Upper lobe of left lung (tissue), 6 donors: ENCODE data around the gene SORBS1. TPM values are rescaled to one million over a fixed set of nuclear protein-coding genes. Genes with fewer than 3 reads are reported as not detected.

ENCODE experiments used
- ATAC-seq, 2 donors: fragments of 200-7000 bp; cut with Tn5 transposase; one replicate each; pipeline ENCODE4 v1.9.1; 2022; ENCODE audit warnings: mild to moderate bottlenecking in 2 of 2, moderate library complexity in 2 of 2; ENCODE audit not compliant: low FRiP score in 2 of 2
- DNase-seq, 2 donors: peaks; one replicate each; pipeline ENCODE4 v3.0.0-alpha.2; 2019 to 2020
- H3K27ac ChIP-seq, 4 donors: fragments of 200-600 bp; sonication (generic); one replicate each; pipeline ENCODE4 v1.5.1; 2016 to 2019
- H3K27me3 ChIP-seq, 4 donors: fragments of 200-600 bp; sonication (generic); one replicate each; pipeline ENCODE4 v1.5.1; 2017 to 2019
- H3K36me3 ChIP-seq, 4 donors: fragments of 200-600 bp; sonication (generic); one replicate each; pipeline ENCODE4 v1.5.1; 2016 to 2019
- H3K4me1 ChIP-seq, 4 donors: fragments of 200-600 bp; sonication (generic); one replicate each; pipeline ENCODE4 v1.5.1; 2018 to 2019
- H3K4me3 ChIP-seq, 4 donors: fragments of 200-600 bp; sonication (generic); one replicate each; pipeline ENCODE4 v1.5.1; 2017 to 2019; ENCODE audit warnings: mild to moderate bottlenecking in 2 of 4, moderate library complexity in 1 of 4
- H3K9me3 ChIP-seq, 4 donors: fragments of 200-600 bp; sonication (generic); one replicate each; pipeline ENCODE4 v1.5.1; 2018 to 2019
- CTCF ChIP-seq, 6 experiments: fragments of 450-650 bp in 4 of 6; fragments of 200-600 bp in 2 of 6; sonication (generic) in 2 of 6; IDR thresholded peaks; one replicate each; pipeline ENCODE4 v1.5.1; 2016 to 2019; ENCODE audit warnings: antibody characterized with exemption in 6 of 6
- EP300 ChIP-seq, 4 donors: sonication (generic); formaldehyde crosslinking; IDR thresholded peaks; one replicate each; pipeline ENCODE4 v1.5.1; 2017; ENCODE audit warnings: antibody characterized with exemption in 4 of 4, control low read depth in 2 of 4
- POLR2A ChIP-seq, 4 donors: fragments of 450-650 bp; IDR thresholded peaks; one replicate each; pipeline ENCODE4 v1.5.1; 2016 to 2017; ENCODE audit warnings: antibody characterized with exemption in 4 of 4, mild to moderate bottlenecking in 2 of 4
- POLR2AphosphoS5 ChIP-seq, 2 donors: sonication (generic); formaldehyde crosslinking; IDR thresholded peaks; one replicate each; pipeline ENCODE4 v1.5.1; 2017; ENCODE audit warnings: antibody characterized with exemption in 2 of 2
- WGBS, 2 donors: methylation state at CpG; one replicate each; pipeline ENCODE4 v1.1.5; 2017 to 2018; 5-methylcytosine and 5-hydroxymethylcytosine counted together
- total RNA-seq, 6 donors: library from RNA; depleted of rRNA in 4 of 6; stranded (reverse); fragments of >200 nt in 4 of 6; gene quantifications; one replicate each; pipeline versions ENCODE4 v1.1.0 to v1.2.1, GENCODE V29; 2016 to 2021
- donor health status: DM: no; HTN: no; CAD: no; lungs with moderate emphysema.
- donor health status: DM: no; HTN: yes; CAD: no; lungs with severe emphysema.

SORBS1 gene
- total RNA-seq, 6 donors from 2014 or later, result 45.8 to 116 (median 71.7) TPM

- ATAC-seq (no peak), DNase-seq (no peak)
- Histone ChIP-seq H3K27me3 (no peaks in the 10 kb centered on the region), H3K4me1 (peaks cover 13 to 23% (median 16%) of the 10 kb centered on the region in 4 donors), H3K9me3 (no peaks in the 10 kb centered on the region), H3K4me3 (no peak overlapping the region), H3K36me3 (peaks cover 0 to 22% (median 1%) of the 10 kb centered on the region in 4 donors), H3K27ac (peak overlapping the region in 1 of 4 donors; percentile 47)
- WGBS, 2 donors, result 77 to 85% methylated on average over 2 of the region's 2 CpGs
- no peak for TF ChIP-seq POLR2A (IDR thresholded peaks at IDR 0.05)
- TF ChIP-seq EP300 (IDR thresholded peaks at IDR 0.05), result no peak
- TF ChIP-seq POLR2AphosphoS5 (IDR thresholded peaks at IDR 0.05), result no peak
Observed at GRCh38 chr10:95438781-95439180, 122.4 kb downstream of the SORBS1 start.

GRCh38 chr10:95437669-95438068 is 123.5 kb downstream of the SORBS1 start:
- TF ChIP-seq CTCF (IDR thresholded peaks at IDR 0.05), result no peak
- no peak for TF ChIP-seq EP300 (IDR thresholded peaks at IDR 0.05)
- no peak for TF ChIP-seq POLR2AphosphoS5 (IDR thresholded peaks at IDR 0.05)
- no peak for TF ChIP-seq POLR2A (IDR thresholded peaks at IDR 0.05)
- no peak for DNase-seq
- no peak overlapping the region for H3K4me3 ChIP-seq
- peaks cover 15 to 34% (median 20%) of the 10 kb centered on the region in 4 donors for H3K4me1 ChIP-seq
- peak overlapping the region in 1 of 4 donors; percentile 47 for H3K27ac ChIP-seq
- H3K27me3 ChIP-seq, result no peaks in the 10 kb centered on the region
- 92 to 100% methylated on average over 2 to 7 of the region's 7 CpGs for WGBS, 2 donors
- ATAC-seq, result no peak
- no peaks in the 10 kb centered on the region for H3K9me3 ChIP-seq
- peaks cover 0 to 26% (median 1%) of the 10 kb centered on the region in 4 donors for H3K36me3 ChIP-seq

GRCh38 chr10:95435548-95436279 is 125.5 kb downstream of the SORBS1 start:
- 87 to 97% methylated on average over 6 to 13 of the region's 13 CpGs for WGBS, 2 donors
- no peak for TF ChIP-seq EP300 (IDR thresholded peaks at IDR 0.05)
- TF ChIP-seq POLR2AphosphoS5 (IDR thresholded peaks at IDR 0.05), result no peak
- Histone ChIP-seq H3K9me3 (no peaks in the 10 kb centered on the region), H3K36me3 (peaks cover 0 to 35% (median 1%) of the 10 kb centered on the region in 4 donors), H3K4me3 (no peak overlapping the region), H3K27me3 (no peaks in the 10 kb centered on the region), H3K27ac (peak overlapping the region; percentile 72 to 82 (median 78)), H3K4me1 (peaks cover 19 to 41% (median 29%) of the 10 kb centered on the region in 4 donors)
- ATAC-seq (no peak), DNase-seq (no peak)

- WGBS, 2 donors, result 65 to 74% methylated on average over 8 to 9 of the region's 9 CpGs
- Histone ChIP-seq H3K27ac (peak overlapping the region; percentile 72 to 82 (median 78)), H3K4me3 (no peak overlapping the region), H3K4me1 (peaks cover 22 to 42% (median 32%) of the 10 kb centered on the region in 4 donors), H3K27me3 (no peaks in the 10 kb centered on the region), H3K36me3 (peaks cover 0 to 35% (median 1%) of the 10 kb centered on the region in 4 donors), H3K9me3 (no peaks in the 10 kb centered on the region)
- ATAC-seq, result no peak
- TF ChIP-seq POLR2AphosphoS5 (IDR thresholded peaks at IDR 0.05) (peak in 1 of 2 donors; percentile 33), CTCF (IDR thresholded peaks at IDR 0.05) (no peak), POLR2A (IDR thresholded peaks at IDR 0.05) (no peak), EP300 (IDR thresholded peaks at IDR 0.05) (peak in 1 of 4 donors; percentile 24)
- DNase-seq, result no peak
Observed at GRCh38 chr10:95434583-95434982, 126.6 kb downstream of the SORBS1 start.

GRCh38 chr10:95431900-95432342 is 129.2 kb downstream of the SORBS1 start:
- no peaks in the 10 kb centered on the region for H3K9me3 ChIP-seq
- ATAC-seq (no peak), DNase-seq (no peak)
- peaks cover 22 to 50% (median 39%) of the 10 kb centered on the region in 4 donors for H3K4me1 ChIP-seq
- H3K36me3 ChIP-seq, result peaks cover 0 to 35% (median 3%) of the 10 kb centered on the region in 4 donors
- H3K27me3 ChIP-seq, result no peaks in the 10 kb centered on the region
- TF ChIP-seq EP300 (IDR thresholded peaks at IDR 0.05), result no peak
- no peak for TF ChIP-seq CTCF (IDR thresholded peaks at IDR 0.05)
- TF ChIP-seq POLR2A (IDR thresholded peaks at IDR 0.05), result no peak
- TF ChIP-seq POLR2AphosphoS5 (IDR thresholded peaks at IDR 0.05), result no peak
- H3K27ac ChIP-seq, result peak overlapping the region in 3 of 4 donors; percentile 1 to 79 (median 3)
- H3K4me3 ChIP-seq, result no peak overlapping the region
- WGBS, 2 donors, result 57 to 77% methylated on average over 2 to 4 of the region's 4 CpGs
